Measurements from ENCODE around the gene DHX57.

The DHX57 gene

DNA sequence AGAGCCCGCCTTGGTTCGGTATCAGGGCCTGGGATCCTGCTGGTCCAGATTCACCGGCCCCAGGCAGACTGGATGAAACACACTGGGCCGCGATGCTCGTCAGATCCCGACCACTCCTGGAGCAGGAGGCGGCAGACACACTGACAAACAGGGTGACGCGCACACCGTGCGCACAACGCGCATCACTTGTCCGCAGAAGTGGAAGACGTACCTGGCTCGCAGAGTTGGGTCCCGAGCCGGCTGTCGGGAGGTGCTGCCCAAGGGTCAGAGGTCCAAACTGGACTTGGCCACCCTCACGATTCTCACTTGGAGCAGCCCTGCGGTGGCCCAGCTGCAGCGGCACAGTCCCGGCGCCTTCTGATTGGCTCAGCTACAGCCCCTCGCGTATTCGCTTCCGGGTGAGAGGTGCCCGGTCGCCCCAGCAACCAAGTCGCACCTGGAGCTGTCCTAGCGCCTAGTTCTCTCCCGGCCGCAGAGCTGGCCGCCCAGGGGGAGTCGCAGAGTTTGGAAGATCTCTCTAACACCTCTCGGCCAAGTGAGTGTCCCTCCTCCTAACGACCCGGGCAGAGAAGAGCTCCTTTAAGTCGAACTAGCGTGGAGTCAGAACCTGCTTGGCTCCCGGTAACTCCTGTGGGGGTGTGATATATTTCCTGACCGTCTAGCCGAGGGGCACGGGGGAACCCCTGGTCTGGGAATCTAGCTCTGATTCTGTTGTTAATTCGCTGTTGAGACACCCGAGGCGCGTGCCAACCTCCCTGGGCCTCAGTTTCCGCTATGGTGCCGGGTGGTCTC is at the start of gene DHX57, which contains the start of gene MORN2:
DHX57 (minus strand) TSS at position 359 of the 792 bp plus-strand sequence. CDS start 7,529 bp downstream, outside the sequence.
MORN2 (plus strand) TSS at position 401 of the 792 bp plus-strand sequence.
- Histone ChIP-seq H3K4me1 (ENCODE audit: control insufficient read depth in 1 of 2, insufficient read depth in 1 of 2, low read depth in 1 of 2, low read length in 1 of 2) (peaks cover 10 to 11% of the 10 kb centered on the region in 2 experiments), H3K27ac (no peak within 1 kb of the TSS), H3K4me3 (ENCODE audit: low read depth in 1 of 2, low read length in 1 of 2) (peak within 1 kb of the TSS; percentile 61 to 73), H3K36me3 (no peaks in the 10 kb centered on the region), H3K9me3 (no peaks in the 10 kb centered on the region), H3K27me3 (no peaks in the 10 kb centered on the region)
- TF ChIP-seq, protein P1, sequence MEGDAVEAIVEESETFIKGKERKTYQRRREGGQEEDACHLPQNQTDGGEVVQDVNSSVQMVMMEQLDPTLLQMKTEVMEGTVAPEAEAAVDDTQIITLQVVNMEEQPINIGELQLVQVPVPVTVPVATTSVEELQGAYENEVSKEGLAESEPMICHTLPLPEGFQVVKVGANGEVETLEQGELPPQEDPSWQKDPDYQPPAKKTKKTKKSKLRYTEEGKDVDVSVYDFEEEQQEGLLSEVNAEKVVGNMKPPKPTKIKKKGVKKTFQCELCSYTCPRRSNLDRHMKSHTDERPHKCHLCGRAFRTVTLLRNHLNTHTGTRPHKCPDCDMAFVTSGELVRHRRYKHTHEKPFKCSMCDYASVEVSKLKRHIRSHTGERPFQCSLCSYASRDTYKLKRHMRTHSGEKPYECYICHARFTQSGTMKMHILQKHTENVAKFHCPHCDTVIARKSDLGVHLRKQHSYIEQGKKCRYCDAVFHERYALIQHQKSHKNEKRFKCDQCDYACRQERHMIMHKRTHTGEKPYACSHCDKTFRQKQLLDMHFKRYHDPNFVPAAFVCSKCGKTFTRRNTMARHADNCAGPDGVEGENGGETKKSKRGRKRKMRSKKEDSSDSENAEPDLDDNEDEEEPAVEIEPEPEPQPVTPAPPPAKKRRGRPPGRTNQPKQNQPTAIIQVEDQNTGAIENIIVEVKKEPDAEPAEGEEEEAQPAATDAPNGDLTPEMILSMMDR (IDR thresholded peaks at IDR 0.05), result no peak

GRCh38 chr2:38922902-38923301 is 47.2 kb upstream of the DHX57 start:
- Histone ChIP-seq H3K9me3 (no peaks in the 10 kb centered on the region), H3K4me1 (ENCODE audit: control insufficient read depth in 1 of 2, insufficient read depth in 1 of 2, low read depth in 1 of 2, low read length in 1 of 2) (no peaks in the 10 kb centered on the region), H3K27ac (no peak overlapping the region), H3K36me3 (no peaks in the 10 kb centered on the region), H3K27me3 (no peaks in the 10 kb centered on the region), H3K4me3 (ENCODE audit: low read depth in 1 of 2, low read length in 1 of 2) (no peak overlapping the region)
- TF ChIP-seq, protein P1 (IDR thresholded peaks at IDR 0.05), result no peak

- Histone ChIP-seq H3K9me3 (no peaks in the 10 kb centered on the region), H3K27ac (no peak overlapping the region), H3K4me3 (ENCODE audit: low read depth in 1 of 2, low read length in 1 of 2) (no peak overlapping the region), H3K4me1 (ENCODE audit: control insufficient read depth in 1 of 2, insufficient read depth in 1 of 2, low read depth in 1 of 2, low read length in 1 of 2) (no peaks in the 10 kb centered on the region), H3K36me3 (no peaks in the 10 kb centered on the region), H3K27me3 (no peaks in the 10 kb centered on the region)
- TF ChIP-seq, protein P1 (IDR thresholded peaks at IDR 0.05), result no peak
Observed at GRCh38 chr2:38922389-38922788, 46.7 kb upstream of the DHX57 start.

DNA sequence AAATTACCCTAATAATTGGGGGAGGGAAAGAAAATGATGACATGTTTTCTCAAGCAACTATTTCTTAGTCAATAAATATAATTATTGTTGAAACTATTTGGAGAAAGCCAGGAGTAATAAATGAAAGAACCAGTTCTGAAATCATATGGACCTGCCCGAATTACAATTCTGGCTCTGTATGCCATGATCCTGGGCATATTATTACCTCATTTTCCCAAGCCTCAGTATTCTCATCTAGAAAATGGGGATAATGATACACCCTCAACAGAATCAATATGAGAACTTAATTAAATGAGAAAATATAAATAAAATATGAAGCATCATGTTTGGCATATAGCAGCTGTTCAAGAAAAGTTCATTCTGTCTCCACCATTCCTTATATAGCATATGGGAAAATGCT is 36.9 kb upstream of the DHX57 start:
- H3K9me3 ChIP-seq, result no peaks in the 10 kb centered on the region
- no peak overlapping the region for H3K27ac ChIP-seq
- TF ChIP-seq, protein P1 (IDR thresholded peaks at IDR 0.05), result no peak
- H3K27me3 ChIP-seq, result no peaks in the 10 kb centered on the region
- H3K36me3 ChIP-seq, result no peaks in the 10 kb centered on the region
- H3K4me1 ChIP-seq (ENCODE audit: control insufficient read depth in 1 of 2, insufficient read depth in 1 of 2, low read depth in 1 of 2, low read length in 1 of 2), result no peaks in the 10 kb centered on the region
- H3K4me3 ChIP-seq (ENCODE audit: low read depth in 1 of 2, low read length in 1 of 2), result no peak overlapping the region

GRCh38 chr2:38911191-38911590 is 35.5 kb upstream of the DHX57 start:
- TF ChIP-seq, protein P1 (IDR thresholded peaks at IDR 0.05), result no peak
- H3K27ac ChIP-seq, result no peak overlapping the region
- no peaks in the 10 kb centered on the region for H3K9me3 ChIP-seq
- H3K4me1 ChIP-seq (ENCODE audit: control insufficient read depth in 1 of 2, insufficient read depth in 1 of 2, low read depth in 1 of 2, low read length in 1 of 2), result no peaks in the 10 kb centered on the region
- no peaks in the 10 kb centered on the region for H3K36me3 ChIP-seq
- H3K4me3 ChIP-seq (ENCODE audit: low read depth in 1 of 2, low read length in 1 of 2), result no peak overlapping the region
- H3K27me3 ChIP-seq, result no peaks in the 10 kb centered on the region

Data from neutrophil (primary cell).